K562 (cell line): ENCODE measurements around the gene GFM2. TPM values are rescaled to one million over a fixed set of nuclear protein-coding genes. Genes with fewer than 3 reads are reported as not detected.

ENCODE experiments used
- CAMTA2 ChIP-seq: fragments of 250-450 bp; sonication (Bioruptor Pico); conservative IDR thresholded peaks from 2 replicates; pipeline ENCODE4 v1.5.1; 2022
- ETS2 ChIP-seq: IDR thresholded peaks from 2 replicates; pipeline ENCODE4 v1.6.1; 2016; ENCODE audit warnings: borderline replicate concordance, missing genetic modification characterization, mild to moderate bottlenecking, moderate library complexity, missing compliant biosample characterization; ENCODE audit not compliant: poor library complexity, severe bottlenecking
- GTF2A2 ChIP-seq: IDR thresholded peaks from 2 replicates; pipeline ENCODE4 v1.6.1; 2016; ENCODE audit warnings: mild to moderate bottlenecking, missing genetic modification characterization, missing compliant biosample characterization
- HNRNPH1 ChIP-seq: fragments of 200-400 bp; formaldehyde crosslinking; optimal IDR thresholded peaks from 2 replicates; pipeline ENCODE3; 2017; ENCODE audit warnings: low read depth, mild to moderate bottlenecking, low read length, moderate library complexity
- HNRNPLL ChIP-seq: fragments of 200-400 bp; formaldehyde crosslinking; IDR thresholded peaks from 2 replicates; pipeline ENCODE4 v1.6.1; 2017; ENCODE audit warnings: low read length, low read depth, mild to moderate bottlenecking; ENCODE audit not compliant: poor library complexity, severe bottlenecking
- PYGO2 ChIP-seq: fragments of 450-650 bp; IDR thresholded peaks from 2 replicates; pipeline ENCODE4 v1.6.1; 2016; ENCODE audit warnings: mild to moderate bottlenecking, missing genetic modification characterization, moderate library complexity, missing compliant biosample characterization
- RAD51 ChIP-seq: fragments of 450-650 bp; IDR thresholded peaks from 2 replicates; pipeline ENCODE4 v1.7.1; 2016; ENCODE audit warnings: low read depth, mild to moderate bottlenecking, borderline replicate concordance
- SIN3B ChIP-seq: fragments of 450-650 bp; IDR thresholded peaks from 2 replicates; pipeline ENCODE4 v1.6.1; 2017; ENCODE audit warnings: low read depth, mild to moderate bottlenecking, moderate library complexity
- SRF ChIP-seq, 2 experiments: fragments of 250-450, 450-650 bp in 1 of 2; sonication (Bioruptor Pico) in 1 of 2; sonication (generic) in 1 of 2; formaldehyde crosslinking; IDR thresholded peaks; 2 replicates each; pipeline versions ENCODE4 v1.5.0 to v1.5.1; 2020 to 2022; ENCODE audit warnings: mild to moderate bottlenecking in 1 of 2, missing genetic modification reagents in 1 of 2
- USF1 ChIP-seq: sonication (generic); formaldehyde crosslinking; IDR thresholded peaks from 2 replicates; pipeline ENCODE4 v1.9.0; 2022; ENCODE audit warnings: mild to moderate bottlenecking, missing genetic modification reagents
- ZEB2 ChIP-seq: fragments of 450-650 bp; IDR thresholded peaks from 2 replicates; pipeline ENCODE4 v1.6.1; 2016
- ZKSCAN8 ChIP-seq: fragments of 200-800 bp; sonication (Bioruptor generic); IDR thresholded peaks from 2 replicates; pipeline ENCODE4 v1.6.1; 2016; ENCODE audit warnings: missing genetic modification characterization, missing compliant biosample characterization
- ZNF184 ChIP-seq: sonication (generic); formaldehyde crosslinking; IDR thresholded peaks from 2 replicates; pipeline ENCODE4 v1.5.0; 2020; ENCODE audit warnings: missing genetic modification reagents
- ZNF253 ChIP-seq: fragments of 250-450 bp; sonication (Bioruptor Pico); conservative IDR thresholded peaks from 2 replicates; pipeline ENCODE4 v1.6.1; 2021; ENCODE audit warnings: mild to moderate bottlenecking
- polyA plus RNA-seq, 8 experiments: library from polyadenylated mRNA; depleted of rRNA in 4 of 8; stranded (reverse) in 5 of 8; unstranded in 3 of 8; fragments of >200 nt; fragmentation: Nextera tagmentation in 2 of 8; fragmentation: Illumina TruSeq in 1 of 8; extraction: Ambion mirVana in 2 of 8; extraction: Trizol in 1 of 8; gene quantifications; 2 replicates each; pipeline versions ENCODE4 v1.2.1 to v1.2.3, GENCODE V29; 2011 to 2014; ENCODE audit warnings: inconsistent platforms in 1 of 8, missing spikeins in 1 of 8
- total RNA-seq, 7 experiments: library from RNA; depleted of rRNA in 6 of 7; stranded (reverse); fragments of >200 nt in 6 of 7; fragmentation: Illumina TruSeq in 2 of 7; extraction: Trizol in 2 of 7; gene quantifications; 2 replicates each; pipeline versions ENCODE4 v1.2.1 to v1.2.3, GENCODE V29; 2011 to 2021; ENCODE audit warnings: low replicate concordance in 1 of 7
- TF ChIP-seq, protein P1 (sequence below): fragments of 450-650 bp; formaldehyde crosslinking; IDR thresholded peaks from 2 replicates; pipeline ENCODE4 v1.4.0; 2022; ENCODE audit warnings: missing genetic modification characterization
- TF ChIP-seq, protein P2 (sequence below), 2 experiments: fragments of 450-650 bp; IDR thresholded peaks; 2 replicates each; pipeline ENCODE4 v1.6.1; 2016; ENCODE audit warnings: mild to moderate bottlenecking in 2 of 2, borderline replicate concordance in 1 of 2, low read depth in 1 of 2, moderate library complexity in 1 of 2

Gene GFM2
- total and polyA plus RNA-seq, 9 of the 15 experiments (the other 6 are each of a cell fraction or from before 2014, with no cell fraction given): 32.8 to 78.2 (median 52.5) TPM

DNA sequence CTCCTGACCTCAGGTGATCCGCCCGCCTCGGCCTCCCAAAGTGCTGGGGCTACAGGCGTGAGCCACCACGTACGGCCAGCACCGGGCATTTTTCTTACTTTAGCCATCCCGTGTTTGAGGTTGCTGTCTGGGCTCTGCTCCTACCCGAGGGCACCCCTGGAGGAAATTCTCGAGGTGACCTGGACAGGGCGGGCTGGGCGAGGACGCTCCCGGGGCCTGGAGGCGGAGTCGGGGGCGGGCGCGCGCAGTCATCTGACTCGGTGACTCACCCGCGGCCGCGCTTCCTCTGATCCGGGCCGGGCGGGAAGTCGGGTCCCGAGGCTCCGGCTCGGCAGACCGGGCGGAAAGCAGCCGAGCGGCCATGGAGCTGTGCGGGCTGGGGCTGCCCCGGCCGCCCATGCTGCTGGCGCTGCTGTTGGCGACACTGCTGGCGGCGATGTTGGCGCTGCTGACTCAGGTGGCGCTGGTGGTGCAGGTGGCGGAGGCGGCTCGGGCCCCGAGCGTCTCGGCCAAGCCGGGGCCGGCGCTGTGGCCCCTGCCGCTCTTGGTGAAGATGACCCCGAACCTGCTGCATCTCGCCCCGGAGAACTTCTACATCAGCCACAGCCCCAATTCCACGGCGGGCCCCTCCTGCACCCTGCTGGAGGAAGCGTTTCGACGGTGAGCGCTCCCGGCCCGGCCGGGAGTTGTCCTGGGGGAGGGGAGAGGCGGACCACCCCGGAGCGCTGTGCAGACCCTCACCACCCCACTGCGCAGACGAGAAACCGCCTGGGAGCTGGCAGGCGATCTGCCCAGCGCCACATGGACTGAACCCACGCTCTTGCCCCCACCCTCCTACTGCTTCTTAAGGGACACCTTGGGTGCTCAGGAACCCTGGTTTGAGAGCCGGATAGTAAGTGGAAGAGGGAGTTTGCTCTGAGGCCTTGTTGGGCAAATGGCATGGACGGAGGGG is 81.7 kb downstream of the GFM2 start, which contains the start of gene HEXB (continued):
- TF ChIP-seq GTF2A2 (tag) (no peak), ZNF184 (CRISPR knock-in tag) (no peak), ETS2 (tag) (no peak), ZEB2 (no peak), USF1 (CRISPR knock-in tag) (peak; percentile 78), SIN3B (no peak; the same call in 1 of the 2 replicates), CAMTA2 (CRISPR knock-in tag) (no peak), ZNF253 (CRISPR knock-in tag) (no peak), PYGO2 (tag) (no peak), HNRNPLL (no peak), RAD51 (peak; percentile 76; the same call in 1 of the 2 replicates), SRF (CRISPR knock-in tag; IDR thresholded peaks at IDR 0.05) (0 out of 4 replicates have a peak, but pooled peaks of 1 of the 2 experiments have one; percentile 39), ZKSCAN8 (no peak), HNRNPH1 (no peak)
- TF ChIP-seq, protein P1, sequence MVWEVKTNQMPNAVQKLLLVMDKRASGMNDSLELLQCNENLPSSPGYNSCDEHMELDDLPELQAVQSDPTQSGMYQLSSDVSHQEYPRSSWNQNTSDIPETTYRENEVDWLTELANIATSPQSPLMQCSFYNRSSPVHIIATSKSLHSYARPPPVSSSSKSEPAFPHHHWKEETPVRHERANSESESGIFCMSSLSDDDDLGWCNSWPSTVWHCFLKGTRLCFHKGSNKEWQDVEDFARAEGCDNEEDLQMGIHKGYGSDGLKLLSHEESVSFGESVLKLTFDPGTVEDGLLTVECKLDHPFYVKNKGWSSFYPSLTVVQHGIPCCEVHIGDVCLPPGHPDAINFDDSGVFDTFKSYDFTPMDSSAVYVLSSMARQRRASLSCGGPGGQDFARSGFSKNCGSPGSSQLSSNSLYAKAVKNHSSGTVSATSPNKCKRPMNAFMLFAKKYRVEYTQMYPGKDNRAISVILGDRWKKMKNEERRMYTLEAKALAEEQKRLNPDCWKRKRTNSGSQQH (CRISPR knock-in tag): no peak
- TF ChIP-seq, protein P2, sequence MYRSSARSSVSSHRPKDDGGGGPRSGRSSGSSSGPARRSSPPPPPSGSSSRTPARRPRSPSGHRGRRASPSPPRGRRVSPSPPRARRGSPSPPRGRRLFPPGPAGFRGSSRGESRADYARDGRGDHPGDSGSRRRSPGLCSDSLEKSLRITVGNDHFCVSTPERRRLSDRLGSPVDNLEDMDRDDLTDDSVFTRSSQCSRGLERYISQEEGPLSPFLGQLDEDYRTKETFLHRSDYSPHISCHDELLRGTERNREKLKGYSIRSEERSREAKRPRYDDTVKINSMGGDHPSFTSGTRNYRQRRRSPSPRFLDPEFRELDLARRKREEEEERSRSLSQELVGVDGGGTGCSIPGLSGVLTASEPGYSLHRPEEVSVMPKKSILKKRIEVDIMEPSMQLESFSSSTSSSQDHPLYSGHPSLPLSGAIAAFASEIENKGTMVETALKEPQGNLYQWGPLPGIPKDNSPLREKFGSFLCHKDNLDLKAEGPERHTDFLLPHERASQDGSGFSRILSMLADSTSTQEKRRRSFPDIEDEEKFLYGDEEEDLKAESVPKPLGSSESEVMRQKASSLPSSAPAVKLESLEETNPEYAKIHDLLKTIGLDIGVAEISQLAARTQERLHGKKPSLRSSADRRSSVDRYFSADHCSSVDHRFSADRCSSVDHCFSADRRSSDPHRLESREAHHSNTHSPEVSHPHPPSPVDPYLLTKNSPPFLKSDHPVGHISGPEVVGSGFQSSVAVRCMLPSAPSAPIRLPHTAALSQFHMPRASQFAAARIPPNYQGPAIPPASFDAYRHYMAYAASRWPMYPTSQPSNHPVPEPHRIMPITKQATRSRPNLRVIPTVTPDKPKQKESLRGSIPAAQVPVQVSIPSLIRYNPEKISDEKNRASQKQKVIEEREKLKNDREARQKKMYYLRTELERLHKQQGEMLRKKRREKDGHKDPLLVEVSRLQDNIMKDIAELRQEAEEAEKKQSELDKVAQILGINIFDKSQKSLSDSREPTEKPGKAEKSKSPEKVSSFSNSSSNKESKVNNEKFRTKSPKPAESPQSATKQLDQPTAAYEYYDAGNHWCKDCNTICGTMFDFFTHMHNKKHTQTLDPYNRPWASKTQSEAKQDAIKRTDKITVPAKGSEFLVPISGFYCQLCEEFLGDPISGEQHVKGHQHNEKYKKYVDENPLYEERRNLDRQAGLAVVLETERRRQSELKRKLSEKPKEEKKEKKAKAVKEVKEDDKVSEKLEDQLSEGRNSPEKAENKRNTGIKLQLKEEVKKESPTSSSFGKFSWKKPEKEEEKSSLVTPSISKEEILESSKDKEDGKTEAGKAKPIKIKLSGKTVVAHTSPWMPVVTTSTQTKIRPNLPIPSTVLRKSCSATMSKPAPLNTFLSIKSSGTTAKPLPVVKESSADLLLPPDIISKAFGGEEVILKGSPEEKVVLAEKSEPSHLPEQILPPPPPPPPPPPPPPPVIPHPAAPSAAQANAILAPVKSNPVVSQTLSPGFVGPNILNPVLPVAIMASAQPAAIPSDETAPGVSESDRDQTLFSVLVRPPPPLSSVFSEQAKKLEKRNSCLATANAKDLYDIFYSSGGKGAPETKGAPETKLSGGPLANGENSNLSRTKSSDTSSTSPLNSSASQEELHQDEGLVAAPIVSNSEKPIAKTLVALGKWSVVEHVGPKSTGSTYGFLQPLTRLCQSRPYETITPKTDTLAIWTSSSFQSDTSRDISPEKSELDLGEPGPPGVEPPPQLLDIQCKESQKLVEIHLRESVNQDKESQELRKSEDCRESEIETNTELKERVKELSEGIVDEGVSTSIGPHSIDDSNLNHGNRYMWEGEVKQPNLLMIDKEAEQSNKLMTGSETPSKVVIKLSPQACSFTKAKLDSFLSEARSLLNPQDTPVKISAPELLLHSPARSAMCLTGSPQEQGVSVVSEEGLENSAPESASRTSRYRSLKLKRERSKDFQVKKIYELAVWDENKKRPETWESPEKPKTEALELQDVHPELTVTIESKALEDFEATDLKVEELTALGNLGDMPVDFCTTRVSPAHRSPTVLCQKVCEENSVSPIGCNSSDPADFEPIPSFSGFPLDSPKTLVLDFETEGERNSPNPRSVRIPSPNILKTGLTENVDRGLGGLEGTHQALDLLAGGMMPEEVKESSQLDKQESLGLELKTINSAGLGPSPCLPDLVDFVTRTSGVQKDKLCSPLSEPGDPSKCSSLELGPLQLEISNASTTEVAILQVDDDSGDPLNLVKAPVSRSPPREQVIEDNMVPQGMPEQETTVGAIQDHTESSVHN (IDR thresholded peaks at IDR 0.05; ENCODE audit: borderline replicate concordance in 1 of 2, low read depth in 1 of 2): no peak
